H1 (cell line): Measurements from ENCODE around the gene GNAS. TPM values are rescaled to one million over a fixed set of nuclear protein-coding genes. Genes with fewer than 3 reads are reported as not detected.

Experiments
- CHD7 ChIP-seq: fragments of 300-600 bp; sonication (generic); IDR thresholded peaks from 2 replicates; pipeline ENCODE4 v1.7.1; 2012; ENCODE audit warnings: low read length, moderate library complexity, mild to moderate bottlenecking, inconsistent platforms; ENCODE audit not compliant: insufficient replicate concordance
- polyA plus RNA-seq, 7 experiments: library from polyadenylated mRNA; depleted of rRNA in 3 of 7; stranded (reverse) in 5 of 7; unstranded in 2 of 7; fragments of >200 nt in 5 of 7; fragments of 200-250 nt in 2 of 7; gene quantifications; 1 replicate in 5 of 7; 2 replicates in 1 of 7; 4 replicates in 1 of 7; pipeline versions ENCODE4 v1.2.1 to v1.2.3, GENCODE V29; 2011 to 2013; ENCODE audit warnings: missing spikeins in 2 of 7, mixed read lengths in 2 of 7
- total RNA-seq: library from RNA; stranded (reverse); fragmentation: NEBNext Ultra II Directional; extraction: Animal tissue kit (Norgen Biotek cat#: 25700); gene quantifications from 2 replicates; pipeline ENCODE4 v1.2.1, GENCODE V29; 2021

GNAS gene
- total and polyA plus RNA-seq, 2 of the 8 experiments (the other 6 are each of a cell fraction or from before 2014, with no cell fraction given): 989 to 1,613 TPM

- TF ChIP-seq CHD7: no peak
Observed at GRCh38 chr20:58865843-58866242, 13.3 kb downstream of the GNAS start (continued).
